GM23338 (cell line): ENCODE measurements around the gene EZR.

Experiments
- CTCF ChIP-seq, 2 experiments: fragments of 200-600 bp in 1 of 2; sonication (generic) in 1 of 2; conservative IDR thresholded peaks; 2 replicates each; pipeline versions ENCODE4 v1.5.1 to v1.6.1; 2016 to 2017; ENCODE audit warnings: antibody characterized with exemption in 2 of 2, low read depth in 2 of 2, mild to moderate bottlenecking in 2 of 2, moderate library complexity in 1 of 2
- EZH2 ChIP-seq: fragments of 200-600 bp; sonication (generic); IDR thresholded peaks from one replicate; pipeline ENCODE4 v1.8.0; 2017; ENCODE audit warnings: antibody characterized with exemption, mild to moderate bottlenecking, low read depth; ENCODE audit not compliant: unreplicated experiment
- POLR2AphosphoS5 ChIP-seq: IDR thresholded peaks from 2 replicates; pipeline ENCODE4 v1.6.1; 2016; ENCODE audit warnings: antibody characterized with exemption, low read depth
- STAT1 ChIP-seq: IDR thresholded peaks from one replicate; pipeline ENCODE4 v1.6.1; 2016; ENCODE audit warnings: antibody characterized with exemption; ENCODE audit not compliant: unreplicated experiment

DNA sequence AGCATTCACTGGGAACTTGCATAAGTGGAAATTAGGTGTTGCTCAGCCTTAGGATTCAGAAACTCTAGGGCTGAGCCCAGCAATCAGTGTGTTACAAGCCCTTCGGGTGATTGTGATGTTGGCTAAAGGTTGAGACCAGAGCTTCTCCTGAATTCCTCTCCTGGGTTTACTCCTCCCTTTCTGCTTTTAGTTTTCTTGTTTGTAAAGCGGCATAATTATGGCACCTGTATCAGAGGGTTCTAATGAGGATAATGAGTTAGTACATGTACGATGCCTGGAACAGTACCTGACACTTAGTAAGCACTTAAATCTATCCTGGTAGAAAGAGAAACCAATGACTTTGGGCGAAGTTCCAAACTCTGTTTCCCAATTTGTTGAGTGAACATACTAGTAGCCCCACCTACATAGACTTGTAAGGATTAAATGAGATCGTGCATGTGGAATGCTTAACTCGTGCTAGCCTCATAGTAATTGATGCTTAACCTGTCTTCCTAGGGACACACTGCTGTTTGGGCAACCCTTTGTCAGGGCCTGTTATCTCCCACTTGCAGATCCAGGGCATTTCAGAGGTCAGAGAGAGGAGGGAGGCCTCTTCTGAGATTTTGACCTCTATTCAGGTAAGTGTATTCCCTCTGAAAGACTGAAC lies 932 bp upstream of the EZR start:
- TF ChIP-seq CTCF (conservative IDR thresholded peaks at IDR 0.05; ENCODE audit: low read depth in 2 of 2) (no peak), EZH2 (no peak), POLR2AphosphoS5 (no peak), STAT1 (no peak)
